ENCODE measurements around the gene POU2F1. TPM values are rescaled to one million over a fixed set of nuclear protein-coding genes. Genes with fewer than 3 reads are reported as not detected.
A peak's percentile ranks its signal among the peaks of the same experiment; 100 is the strongest.

POU2F1 gene
- total RNA-seq, 1 experiment from 2014 or later = 28.5 TPM

DNA sequence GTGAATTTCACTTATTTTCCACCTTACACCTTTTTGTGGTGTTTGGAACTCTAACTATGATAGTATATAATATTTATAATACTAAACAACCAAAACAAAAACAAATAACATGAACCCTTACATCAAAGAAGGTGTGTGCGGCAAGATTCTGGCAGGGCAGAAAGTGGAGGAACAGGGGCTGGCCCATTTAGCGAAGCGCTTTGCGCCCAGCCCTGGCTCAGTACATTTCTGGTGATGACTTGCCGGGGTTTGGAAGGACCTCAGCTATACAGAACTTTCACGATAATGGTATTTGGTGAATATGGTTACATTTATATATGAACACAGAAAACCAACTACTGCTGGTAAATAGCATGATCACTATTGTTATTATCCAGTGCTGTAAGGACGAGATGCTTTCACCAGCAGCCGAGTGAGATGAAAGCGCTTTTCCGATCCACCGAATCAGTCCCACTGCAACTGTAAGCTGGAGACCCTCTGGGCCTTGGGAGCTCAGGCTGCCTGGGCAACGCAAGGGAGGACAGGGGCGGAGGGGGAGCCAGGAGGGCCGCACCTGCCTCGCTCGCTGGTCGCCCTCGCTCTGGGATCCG lies 233.7 kb downstream of the POU2F1 start:
- Histone ChIP-seq H3K27me3 (ENCODE audit: insufficient read depth, low read depth) (no peaks in the 10 kb centered on the region), H3K9me2 (ENCODE audit: insufficient read depth) (no peaks in the 10 kb centered on the region), H3K4me2 (peak overlapping the region; percentile 96), H3K9me3 (ENCODE audit: insufficient read depth, low read depth) (no peaks in the 10 kb centered on the region), H3K79me2 (ENCODE audit: low read depth) (no peaks in the 10 kb centered on the region), H3K36me3 (ENCODE audit: low read depth) (no peaks in the 10 kb centered on the region), H3K27ac (no peak overlapping the region), H3K4me3 (peak overlapping the region; percentile 98), H4K20me1 (ENCODE audit: insufficient read depth) (no peaks in the 10 kb centered on the region), H2AFZ (peak overlapping the region; percentile 99), H3K4me1 (replicated peaks; ENCODE audit: insufficient read depth) (peaks cover 9% of the 10 kb centered on the region), H3F3A (ENCODE audit: insufficient read depth, low read depth) (peaks cover 6% of the 10 kb centered on the region; the same call in 1 of the 2 replicates)
- TF ChIP-seq, protein P1, sequence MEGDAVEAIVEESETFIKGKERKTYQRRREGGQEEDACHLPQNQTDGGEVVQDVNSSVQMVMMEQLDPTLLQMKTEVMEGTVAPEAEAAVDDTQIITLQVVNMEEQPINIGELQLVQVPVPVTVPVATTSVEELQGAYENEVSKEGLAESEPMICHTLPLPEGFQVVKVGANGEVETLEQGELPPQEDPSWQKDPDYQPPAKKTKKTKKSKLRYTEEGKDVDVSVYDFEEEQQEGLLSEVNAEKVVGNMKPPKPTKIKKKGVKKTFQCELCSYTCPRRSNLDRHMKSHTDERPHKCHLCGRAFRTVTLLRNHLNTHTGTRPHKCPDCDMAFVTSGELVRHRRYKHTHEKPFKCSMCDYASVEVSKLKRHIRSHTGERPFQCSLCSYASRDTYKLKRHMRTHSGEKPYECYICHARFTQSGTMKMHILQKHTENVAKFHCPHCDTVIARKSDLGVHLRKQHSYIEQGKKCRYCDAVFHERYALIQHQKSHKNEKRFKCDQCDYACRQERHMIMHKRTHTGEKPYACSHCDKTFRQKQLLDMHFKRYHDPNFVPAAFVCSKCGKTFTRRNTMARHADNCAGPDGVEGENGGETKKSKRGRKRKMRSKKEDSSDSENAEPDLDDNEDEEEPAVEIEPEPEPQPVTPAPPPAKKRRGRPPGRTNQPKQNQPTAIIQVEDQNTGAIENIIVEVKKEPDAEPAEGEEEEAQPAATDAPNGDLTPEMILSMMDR (conservative IDR thresholded peaks at IDR 0.05) = no peak
- TF ChIP-seq EZH2 (IDR thresholded peaks at IDR 0.05; ENCODE audit: low read depth) = no peak
- no peak for DNase-seq
- BruUV-seq (replicated peaks) = no TSS peak
- intact Hi-C loops (cut with micrococcal nuclease; ENCODE audit: unreplicated experiment) = no loop called here
- ChIA-PET CTCF (interaction anchor here (0.8 kb wide), 1 partner anchor 14 kb away, joined by 4 read pairs; no protein-coding TSS in a partner anchor), POLR2A (ENCODE audit: unreplicated experiment) (interaction anchor here (0.6 to 0.7 kb wide), 2 partner anchors 23 to 402 kb away, joined by 3 to 8 read pairs; no protein-coding TSS in a partner anchor)

DNA sequence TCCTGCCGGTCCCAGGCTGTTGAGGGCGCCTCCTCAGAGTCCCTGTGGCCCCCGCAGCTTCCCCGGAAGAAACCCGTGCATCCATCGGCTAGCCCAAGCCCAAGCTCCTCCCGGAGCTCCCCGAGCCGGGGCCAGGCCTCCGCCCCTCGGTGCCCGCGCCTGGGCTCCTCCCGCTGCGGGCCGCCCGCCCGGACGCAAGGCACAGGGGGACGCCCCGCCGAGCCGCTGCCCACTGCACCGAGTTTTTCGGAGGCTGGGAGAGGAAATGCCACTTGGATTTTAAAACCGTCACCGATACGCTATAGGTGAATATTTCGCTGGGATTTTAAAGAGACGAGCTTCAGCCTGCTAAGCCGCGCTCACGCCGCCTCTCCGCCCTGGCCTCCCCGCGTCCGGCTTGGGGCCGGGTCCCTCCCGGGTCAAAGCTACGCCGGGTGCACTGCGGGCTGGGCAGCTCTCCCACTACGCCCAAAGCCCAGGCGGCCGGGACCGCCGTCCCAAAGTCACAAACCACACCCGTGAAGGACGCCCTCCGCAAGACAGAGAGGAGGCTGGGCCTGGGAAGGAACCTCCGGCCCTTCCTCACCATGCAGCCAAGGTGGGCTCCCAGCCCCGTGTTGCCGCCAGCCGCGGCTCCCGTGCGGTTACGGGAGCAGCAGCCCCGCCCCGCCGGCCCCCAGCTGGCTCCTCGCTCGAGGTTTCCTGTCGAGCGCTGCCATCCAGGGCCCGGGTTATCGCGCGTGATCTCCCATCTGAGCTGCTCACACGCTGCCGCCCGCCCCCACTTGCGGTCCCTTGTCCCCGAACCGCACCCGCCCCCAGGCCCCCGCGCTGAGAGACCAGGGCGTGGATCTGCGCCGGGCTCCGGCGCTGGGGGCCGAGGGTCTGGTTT lies 234.5 kb downstream of the POU2F1 start:
- Histone ChIP-seq H3K79me2 (ENCODE audit: low read depth) (no peaks in the 10 kb centered on the region), H3F3A (ENCODE audit: insufficient read depth, low read depth) (peaks cover 6% of the 10 kb centered on the region; the same call in 1 of the 2 replicates), H2AFZ (peak overlapping the region; percentile 99), H3K9me2 (ENCODE audit: insufficient read depth) (no peaks in the 10 kb centered on the region), H3K27ac (no peak overlapping the region), H3K9me3 (ENCODE audit: insufficient read depth, low read depth) (no peaks in the 10 kb centered on the region), H3K4me1 (replicated peaks; ENCODE audit: insufficient read depth) (peaks cover 9% of the 10 kb centered on the region), H4K20me1 (ENCODE audit: insufficient read depth) (no peaks in the 10 kb centered on the region), H3K27me3 (ENCODE audit: insufficient read depth, low read depth) (no peaks in the 10 kb centered on the region), H3K4me3 (peak overlapping the region; percentile 98), H3K36me3 (ENCODE audit: low read depth) (no peaks in the 10 kb centered on the region), H3K4me2 (peak overlapping the region; percentile 96)
- CTCF ChIA-PET = interaction anchor here (0.6 to 0.8 kb wide), 2 partner anchors 14 to 18 kb away, joined by 4 to 6 read pairs; no protein-coding TSS in a partner anchor
- intact Hi-C loops (cut with micrococcal nuclease; ENCODE audit: unreplicated experiment) = no loop called here
- POLR2A ChIA-PET (ENCODE audit: unreplicated experiment) = interaction anchor here (0.6 to 0.7 kb wide), 2 partner anchors 22 to 402 kb away, joined by 3 to 8 read pairs; no protein-coding TSS in a partner anchor
- no TSS peak for BruUV-seq (replicated peaks)
- DNase-seq = peak in 1 of 2 experiments; percentile 44
- no peak for TF ChIP-seq EZH2 (IDR thresholded peaks at IDR 0.05; ENCODE audit: low read depth)
- TF ChIP-seq, protein P1 (conservative IDR thresholded peaks at IDR 0.05) = no peak

DNA sequence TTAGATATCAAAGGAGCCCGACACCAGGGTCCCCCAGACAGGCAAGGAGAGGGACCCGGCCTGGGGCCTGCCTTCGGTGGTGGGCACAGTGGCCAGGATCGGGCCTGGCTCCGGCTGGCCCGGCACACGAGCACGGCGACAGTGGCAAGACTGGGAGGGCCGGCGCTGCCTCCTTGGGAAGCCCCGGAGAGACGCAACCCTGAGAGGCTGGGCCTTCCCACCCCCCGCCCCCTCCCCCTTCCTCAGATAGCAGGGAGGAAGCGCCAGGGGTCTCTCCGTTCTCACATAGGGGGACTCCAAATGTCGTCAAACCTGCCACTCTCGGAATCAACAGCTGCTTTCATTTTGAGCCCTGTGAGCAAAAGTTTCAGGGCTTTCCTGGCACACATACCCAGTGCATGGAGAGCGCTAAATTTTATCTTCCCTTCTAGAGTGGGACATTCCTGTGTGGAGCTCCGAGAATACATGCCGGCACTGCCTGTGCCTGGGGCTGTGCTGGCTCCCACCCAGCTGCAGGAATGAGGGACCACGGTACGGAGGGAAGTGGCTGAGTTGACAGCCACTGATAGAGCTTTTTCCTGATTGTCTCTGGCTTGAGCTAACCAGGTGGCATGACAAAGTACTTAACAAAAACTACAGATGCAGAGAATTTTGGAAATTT lies 235.2 kb downstream of the POU2F1 start:
- Histone ChIP-seq H4K20me1 (ENCODE audit: insufficient read depth) (no peaks in the 10 kb centered on the region), H3K27ac (no peak overlapping the region), H3F3A (ENCODE audit: insufficient read depth, low read depth) (peaks cover 6% of the 10 kb centered on the region; the same call in 1 of the 2 replicates), H3K36me3 (ENCODE audit: low read depth) (no peaks in the 10 kb centered on the region), H3K79me2 (ENCODE audit: low read depth) (no peaks in the 10 kb centered on the region), H3K27me3 (ENCODE audit: insufficient read depth, low read depth) (no peaks in the 10 kb centered on the region), H2AFZ (peak overlapping the region; percentile 99), H3K9me2 (ENCODE audit: insufficient read depth) (no peaks in the 10 kb centered on the region), H3K4me1 (replicated peaks; ENCODE audit: insufficient read depth) (peaks cover 9% of the 10 kb centered on the region), H3K9me3 (ENCODE audit: insufficient read depth, low read depth) (no peaks in the 10 kb centered on the region), H3K4me3 (peak overlapping the region; percentile 98), H3K4me2 (peak overlapping the region; percentile 96)
- POLR2A ChIA-PET (ENCODE audit: unreplicated experiment) = no interaction called here
- DNase-seq = no peak
- intact Hi-C loops (cut with micrococcal nuclease; ENCODE audit: unreplicated experiment) = no loop called here
- BruUV-seq (replicated peaks) = no TSS peak
- CTCF ChIA-PET = no interaction called here
- TF ChIP-seq, protein P1 (conservative IDR thresholded peaks at IDR 0.05) = no peak
- no peak for TF ChIP-seq EZH2 (IDR thresholded peaks at IDR 0.05; ENCODE audit: low read depth)
